ENCODE results near the gene WDR59. TPM values are rescaled to one million over a fixed set of nuclear protein-coding genes. Genes with fewer than 3 reads are reported as not detected.

The WDR59 gene
- total and polyA plus RNA-seq, 9 of the 15 experiments (the other 6 are each of a cell fraction or from before 2014, with no cell fraction given): 12.7 to 126 (median 34.7) TPM

DNA sequence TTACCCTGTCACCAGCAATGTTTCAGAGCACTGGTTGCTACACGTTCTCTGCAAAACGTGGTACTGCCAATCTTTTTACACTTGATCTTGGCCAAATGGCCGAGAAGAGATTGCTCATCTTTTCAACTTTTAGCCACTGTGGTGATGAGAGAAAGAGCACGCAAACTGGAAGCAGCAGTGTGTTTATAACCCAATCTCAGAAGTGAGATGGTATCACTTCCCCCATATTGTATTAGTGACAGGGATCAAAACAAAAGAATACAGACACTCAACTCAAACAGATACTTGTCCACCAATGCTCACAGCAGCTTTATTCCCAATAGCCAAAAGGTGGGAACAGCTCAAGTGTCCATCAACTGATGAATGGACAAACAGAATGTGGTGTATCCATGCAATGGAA is 138.2 kb downstream of the WDR59 start:
- H3K9me1 ChIP-seq (ENCODE audit: control insufficient read depth, insufficient read depth, low read length): no peaks in the 10 kb centered on the region
- no peak overlapping the region for H3K9ac ChIP-seq (ENCODE audit: insufficient read depth in 1 of 2, low read depth in 2 of 2, low read length in 2 of 2)
- FAIRE-seq (no peak), DNase-seq (ENCODE audit: extremely low read depth in 1 of 4, low spot score in 3 of 4) (no peak), ATAC-seq (no peak)
- no peak overlapping the region for H2AFZ ChIP-seq (ENCODE audit: low read depth, low read length)
- H3K27me3 ChIP-seq (ENCODE audit: control insufficient read depth in 2 of 2, insufficient read depth in 2 of 2, low read length in 2 of 2): peaks cover 7 to 9% of the 10 kb centered on the region in 2 experiments; a peak in 4 of 5 replicates
- WGBS (ENCODE audit: insufficient coverage, low coverage, missing lambda C conversion rate): 16% methylated on average over 4 of the region's 4 CpGs
- no peak overlapping the region for H3K4me3 ChIP-seq
- CTCF ChIA-PET (ENCODE audit: low intra/inter-chr PET ratio): no interaction called here
- no peaks in the 10 kb centered on the region for H3K79me2 ChIP-seq (ENCODE audit: control insufficient read depth, insufficient read depth, low read length)
- no peaks in the 10 kb centered on the region for H3K4me1 ChIP-seq (replicated peaks in 1 of 2; ENCODE audit: control insufficient read depth in 2 of 2, insufficient read depth in 2 of 2, low read length in 2 of 2)
- TF ChIP-seq, protein P1, sequence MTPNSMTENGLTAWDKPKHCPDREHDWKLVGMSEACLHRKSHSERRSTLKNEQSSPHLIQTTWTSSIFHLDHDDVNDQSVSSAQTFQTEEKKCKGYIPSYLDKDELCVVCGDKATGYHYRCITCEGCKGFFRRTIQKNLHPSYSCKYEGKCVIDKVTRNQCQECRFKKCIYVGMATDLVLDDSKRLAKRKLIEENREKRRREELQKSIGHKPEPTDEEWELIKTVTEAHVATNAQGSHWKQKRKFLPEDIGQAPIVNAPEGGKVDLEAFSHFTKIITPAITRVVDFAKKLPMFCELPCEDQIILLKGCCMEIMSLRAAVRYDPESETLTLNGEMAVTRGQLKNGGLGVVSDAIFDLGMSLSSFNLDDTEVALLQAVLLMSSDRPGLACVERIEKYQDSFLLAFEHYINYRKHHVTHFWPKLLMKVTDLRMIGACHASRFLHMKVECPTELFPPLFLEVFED (CRISPR knock-in tag; conservative IDR thresholded peaks at IDR 0.05): no peak
- TF ChIP-seq ZNF354B (CRISPR knock-in tag; IDR thresholded peaks at IDR 0.05) (no peak), HMGN3 (IDR thresholded peaks at IDR 0.05; ENCODE audit: borderline replicate concordance, extremely low read depth, insufficient read length, low read depth, low read length) (no peak), HMG20A (CRISPR knock-in tag; conservative IDR thresholded peaks at IDR 0.05) (no peak), PHTF2 (CRISPR knock-in tag; IDR thresholded peaks at IDR 0.05) (no peak), ZNF444 (CRISPR knock-in tag; IDR thresholded peaks at IDR 0.05) (no peak)
- H3K27ac ChIP-seq (ENCODE audit: extremely low read depth, low read depth, low read length): no peak overlapping the region
- intact Hi-C loops (cut with micrococcal nuclease) (no loop called here), in situ Hi-C loops (cut with MboI) (no loop called here)
- H3K36me3 ChIP-seq (ENCODE audit: control insufficient read depth, insufficient read depth, low read length): no peaks in the 10 kb centered on the region
- H3K4me2 ChIP-seq (ENCODE audit: insufficient read depth, low read length): no peak overlapping the region
- no peaks in the 10 kb centered on the region for H4K20me1 ChIP-seq (replicated peaks; ENCODE audit: control insufficient read depth, insufficient read depth, low read length)
- POLR2A ChIA-PET: no interaction called here
- BruUV-seq (replicated peaks): no TSS peak
- H3K9me3 ChIP-seq (replicated peaks; ENCODE audit: control insufficient read depth, insufficient read depth, low read depth, low read length): no peaks in the 10 kb centered on the region
